SK-N-SH (cell line): ENCODE results near the gene SMAD3. TPM values are rescaled to one million over a fixed set of nuclear protein-coding genes. Genes with fewer than 3 reads are reported as not detected.

Experiments
- ELF1 ChIP-seq: IDR thresholded peaks from 2 replicates; pipeline ENCODE4 v1.4.0; 2012
- EP300 ChIP-seq, 2 experiments: IDR thresholded peaks; 2 replicates each; pipeline versions ENCODE4 v1.4.0 to v1.6.1; 2012; ENCODE audit warnings: borderline replicate concordance in 1 of 2, low read depth in 1 of 2, low read length in 1 of 2
- EZH2phosphoT487 ChIP-seq: fragments of 200-600 bp; sonication (generic); IDR thresholded peaks from 2 replicates; pipeline ENCODE4 v1.6.1; 2017; ENCODE audit warnings: low read depth, mixed run types, mild to moderate bottlenecking, antibody characterized with exemption, moderate library complexity, borderline replicate concordance
- FOXJ3 ChIP-seq: sonication (generic); formaldehyde crosslinking; IDR thresholded peaks from 2 replicates; pipeline ENCODE4 v1.5.1; 2020; ENCODE audit warnings: mild to moderate bottlenecking, missing genetic modification reagents
- GATA2 ChIP-seq: sonication (generic); formaldehyde crosslinking; IDR thresholded peaks from 2 replicates; pipeline ENCODE4 v1.5.0; 2020; ENCODE audit warnings: mild to moderate bottlenecking, missing genetic modification reagents
- MEF2A ChIP-seq: IDR thresholded peaks from 2 replicates; pipeline ENCODE4 v1.4.0; 2012; ENCODE audit warnings: low read depth, borderline replicate concordance
- PBX3 ChIP-seq: IDR thresholded peaks from 2 replicates; pipeline ENCODE4; 2012
- POLR2AphosphoS5 ChIP-seq: IDR thresholded peaks from 2 replicates; pipeline ENCODE4 v1.6.1; 2012; ENCODE audit warnings: low read depth, low read length
- RAD21 ChIP-seq: IDR thresholded peaks from 2 replicates; pipeline ENCODE4 v1.6.1; 2012; ENCODE audit warnings: mild to moderate bottlenecking, low read length
- REST ChIP-seq: IDR thresholded peaks from 2 replicates; pipeline ENCODE4 v1.6.1; 2012; ENCODE audit warnings: mild to moderate bottlenecking, low read depth, low read length, moderate library complexity
- SMC3 ChIP-seq: IDR thresholded peaks from 2 replicates; pipeline ENCODE4 v1.6.1; 2012; ENCODE audit warnings: low read depth, low read length, improper control_type of control experiment
- TAF1 ChIP-seq: IDR thresholded peaks from 2 replicates; pipeline ENCODE4 v1.6.1; 2012; ENCODE audit warnings: low read depth, mild to moderate bottlenecking, low read length, moderate library complexity, borderline replicate concordance
- YY1 ChIP-seq: IDR thresholded peaks from 2 replicates; pipeline ENCODE4 v1.4.0; 2012; ENCODE audit warnings: low read depth, mild to moderate bottlenecking
- polyA plus RNA-seq, 3 experiments: library from polyadenylated mRNA; depleted of rRNA; stranded (reverse); fragments of >200 nt; gene quantifications; 2 replicates each; pipeline ENCODE4 v1.2.3, GENCODE V29; 2012
- TF ChIP-seq, protein P1 (sequence below): fragments of 150-350 bp; IDR thresholded peaks from 2 replicates; pipeline ENCODE4 v1.6.1; 2017; ENCODE audit warnings: antibody characterized with exemption, low read length, low read depth, borderline replicate concordance
- TF ChIP-seq, protein P2 (sequence below): fragments of 200-600 bp; sonication (generic); IDR thresholded peaks from 2 replicates; pipeline ENCODE4 v1.6.1; 2017; ENCODE audit warnings: antibody characterized with exemption, mild to moderate bottlenecking, moderate library complexity

SMAD3 gene
- polyA plus RNA-seq, 1 of the 3 experiments (the other 2 are of a cell fraction) = 19.5 TPM

GRCh38 chr15:67091071-67091979, 25.9 kb downstream of the SMAD3 start (continued):
- TF ChIP-seq REST (peak; percentile 72), FOXJ3 (CRISPR knock-in tag) (peak; percentile 82), EP300 (IDR thresholded peaks at IDR 0.05; ENCODE audit: borderline replicate concordance in 1 of 2, low read depth in 1 of 2, low read length in 1 of 2) (peak; percentile 86 to 96), MEF2A (peak; percentile 70; the same call in 1 of the 2 replicates), POLR2AphosphoS5 (peak; percentile 92), SMC3 (no peak), PBX3 (peak; percentile 98), TAF1 (no peak), ELF1 (peak; percentile 65), RAD21 (no peak), GATA2 (CRISPR knock-in tag) (peak; percentile 77), YY1 (peak; percentile 47; the same call in 1 of the 2 replicates), EZH2phosphoT487 (no peak)
- TF ChIP-seq, protein P1, sequence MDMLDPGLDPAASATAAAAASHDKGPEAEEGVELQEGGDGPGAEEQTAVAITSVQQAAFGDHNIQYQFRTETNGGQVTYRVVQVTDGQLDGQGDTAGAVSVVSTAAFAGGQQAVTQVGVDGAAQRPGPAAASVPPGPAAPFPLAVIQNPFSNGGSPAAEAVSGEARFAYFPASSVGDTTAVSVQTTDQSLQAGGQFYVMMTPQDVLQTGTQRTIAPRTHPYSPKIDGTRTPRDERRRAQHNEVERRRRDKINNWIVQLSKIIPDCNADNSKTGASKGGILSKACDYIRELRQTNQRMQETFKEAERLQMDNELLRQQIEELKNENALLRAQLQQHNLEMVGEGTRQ = no peak
- TF ChIP-seq, protein P2, sequence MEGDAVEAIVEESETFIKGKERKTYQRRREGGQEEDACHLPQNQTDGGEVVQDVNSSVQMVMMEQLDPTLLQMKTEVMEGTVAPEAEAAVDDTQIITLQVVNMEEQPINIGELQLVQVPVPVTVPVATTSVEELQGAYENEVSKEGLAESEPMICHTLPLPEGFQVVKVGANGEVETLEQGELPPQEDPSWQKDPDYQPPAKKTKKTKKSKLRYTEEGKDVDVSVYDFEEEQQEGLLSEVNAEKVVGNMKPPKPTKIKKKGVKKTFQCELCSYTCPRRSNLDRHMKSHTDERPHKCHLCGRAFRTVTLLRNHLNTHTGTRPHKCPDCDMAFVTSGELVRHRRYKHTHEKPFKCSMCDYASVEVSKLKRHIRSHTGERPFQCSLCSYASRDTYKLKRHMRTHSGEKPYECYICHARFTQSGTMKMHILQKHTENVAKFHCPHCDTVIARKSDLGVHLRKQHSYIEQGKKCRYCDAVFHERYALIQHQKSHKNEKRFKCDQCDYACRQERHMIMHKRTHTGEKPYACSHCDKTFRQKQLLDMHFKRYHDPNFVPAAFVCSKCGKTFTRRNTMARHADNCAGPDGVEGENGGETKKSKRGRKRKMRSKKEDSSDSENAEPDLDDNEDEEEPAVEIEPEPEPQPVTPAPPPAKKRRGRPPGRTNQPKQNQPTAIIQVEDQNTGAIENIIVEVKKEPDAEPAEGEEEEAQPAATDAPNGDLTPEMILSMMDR = no peak
